ENCODE results near the gene COA8.
"Not testable (repeated sequence)": the region's sequence is repeated elsewhere in the genome, so short reads cannot be mapped to it uniquely, and the experiment has no call there.

Gene COA8

DNA sequence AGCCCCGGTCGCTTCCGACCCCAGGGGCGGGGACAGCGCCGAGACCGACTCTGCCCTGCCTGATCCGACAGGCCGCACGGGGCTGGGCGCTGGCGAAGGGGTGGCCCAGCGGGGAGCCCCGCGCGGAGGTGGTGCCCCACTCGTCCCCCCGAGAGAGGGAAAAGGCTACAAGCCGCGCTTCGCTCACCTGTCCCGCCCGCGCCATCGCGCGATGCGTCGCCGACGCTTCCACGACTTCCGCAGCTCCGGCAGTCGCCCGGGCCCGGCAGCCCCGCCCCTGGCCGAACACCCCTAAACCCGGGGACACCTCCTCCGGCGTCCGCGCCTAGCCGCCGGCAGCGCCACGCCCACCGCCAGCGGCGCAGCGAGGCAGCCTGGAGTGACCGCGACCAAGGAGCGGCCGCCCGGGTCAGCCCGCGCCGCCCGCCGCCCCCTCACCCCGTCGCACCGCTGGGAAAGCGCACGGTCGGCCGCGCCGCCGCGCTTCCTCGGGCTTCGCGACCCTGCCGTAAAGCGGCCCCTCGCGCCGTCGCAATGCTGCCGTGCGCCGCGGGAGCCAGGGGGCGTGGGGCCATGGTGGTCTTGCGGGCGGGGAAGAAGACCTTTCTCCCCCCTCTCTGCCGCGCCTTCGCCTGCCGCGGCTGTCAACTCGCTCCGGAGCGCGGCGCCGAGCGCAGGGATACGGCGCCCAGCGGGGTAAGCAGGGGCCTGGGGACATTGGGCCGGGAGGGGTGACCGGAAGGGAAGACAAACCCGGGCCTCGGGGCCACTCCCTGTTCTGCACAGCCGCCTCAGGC, at the start of gene COA8, which contains the start of gene BAG5:
Gene COA8 (plus strand): TSS at position 532 of the 797 bp plus-strand sequence. CDS start 42 bp downstream, at position 574.
Gene BAG5 (minus strand): TSS at position 229 of the 797 bp plus-strand sequence. CDS start 1,493 bp downstream, outside the sequence.
- DNase-seq, result peak; percentile 94

GRCh38 chr14:103514596-103515421, 48.0 kb upstream of the COA8 start:
- no peak for DNase-seq

GRCh38 chr14:103516426-103517173, 46.2 kb upstream of the COA8 start:
- no peak for DNase-seq

DNA sequence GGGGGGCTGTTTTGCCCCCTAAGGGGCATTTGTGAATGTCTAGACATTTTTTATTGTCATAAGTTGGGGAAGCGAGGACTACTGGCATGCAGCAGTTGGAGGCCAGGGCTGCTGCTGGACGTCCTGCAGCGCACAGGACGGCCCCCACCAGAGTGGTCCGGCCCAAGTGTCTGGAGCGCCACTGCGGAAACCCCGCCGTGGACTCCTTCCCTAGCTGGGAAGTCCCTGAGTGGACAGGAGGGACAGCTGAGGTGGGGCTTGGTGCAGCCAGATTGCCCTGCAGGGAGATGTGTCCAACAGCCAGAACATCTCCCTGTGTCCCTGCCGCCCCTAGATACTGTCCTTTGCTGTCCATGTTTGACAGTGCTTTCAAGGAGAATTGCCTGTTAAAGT, 45.6 kb upstream of the COA8 start:
- DNase-seq, result no peak

- no peak for DNase-seq
Observed at GRCh38 chr14:103517721-103518421, 44.9 kb upstream of the COA8 start.

- peak; percentile 76 for DNase-seq
Observed at GRCh38 chr14:103518422-103519042, 44.2 kb upstream of the COA8 start.

GRCh38 chr14:103519043-103519836, 43.5 kb upstream of the COA8 start:
- DNase-seq, result peak; percentile 82

DNA sequence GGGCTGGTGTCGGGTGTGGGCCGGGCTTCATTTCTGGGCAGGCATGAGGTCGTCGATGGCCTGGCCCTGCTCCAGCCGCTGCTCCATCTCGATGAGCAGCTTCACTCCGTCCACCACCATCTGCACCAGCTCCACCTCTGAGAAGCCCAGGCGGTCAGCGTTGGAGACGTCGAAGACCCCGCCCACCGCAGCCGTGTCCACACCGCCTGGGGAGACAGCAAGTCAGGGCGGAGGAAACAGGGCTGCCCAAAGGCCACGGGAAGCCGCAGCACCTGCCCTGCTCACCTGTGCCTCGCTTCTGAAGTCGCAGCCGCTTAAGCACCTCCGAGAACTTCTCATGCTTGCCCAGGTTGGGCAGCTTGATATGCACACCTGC, 42.9 kb upstream of the COA8 start:
- DNase-seq, result no peak

- no peak for DNase-seq
Observed at GRCh38 chr14:103520269-103520656, 42.5 kb upstream of the COA8 start.

DNA sequence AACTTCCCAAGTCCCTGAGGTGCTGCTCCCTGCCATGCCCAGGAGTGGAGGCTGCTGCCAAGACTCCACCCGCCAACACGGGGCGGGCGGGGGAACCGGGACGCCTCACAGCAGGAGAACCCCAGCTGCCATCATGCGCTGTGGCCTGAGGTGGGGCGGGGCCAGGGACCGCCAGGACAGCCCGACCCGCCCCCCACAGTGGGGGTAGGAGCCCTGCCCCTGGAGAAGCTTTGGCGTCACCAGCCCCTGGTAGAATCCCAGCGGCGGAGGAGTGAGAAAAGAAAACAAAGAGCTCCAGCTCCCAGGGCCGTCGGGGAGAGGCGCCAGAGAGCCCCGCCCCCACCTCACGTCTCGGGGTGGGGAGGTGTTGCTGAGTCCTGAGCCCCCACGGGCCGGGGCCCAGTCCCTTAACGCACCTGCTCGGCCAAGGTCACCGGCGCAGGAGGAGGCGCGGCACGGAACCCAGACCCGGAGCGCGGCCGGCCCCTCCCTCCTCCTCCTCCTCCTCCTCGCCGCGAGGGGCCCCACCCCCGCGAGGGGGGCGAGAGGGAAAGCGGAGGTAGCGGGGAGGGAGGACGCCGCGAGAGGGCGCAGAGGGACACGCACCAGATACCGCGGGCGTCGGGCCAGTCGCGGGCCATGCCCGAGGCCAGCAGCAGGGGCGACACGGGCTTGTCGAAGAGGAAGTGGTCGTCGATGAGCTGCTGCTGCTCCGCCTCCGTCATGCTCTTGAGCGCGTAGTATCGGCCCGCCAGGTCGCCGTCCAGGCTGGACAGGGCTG, 41.9 kb upstream of the COA8 start:
- peak; percentile 93 for DNase-seq

- peak; percentile 64 for DNase-seq
Observed at GRCh38 chr14:103521438-103521950, 41.3 kb upstream of the COA8 start.

- DNase-seq, result peak; percentile 51
Observed at GRCh38 chr14:103521951-103522563, 40.7 kb upstream of the COA8 start.

DNA sequence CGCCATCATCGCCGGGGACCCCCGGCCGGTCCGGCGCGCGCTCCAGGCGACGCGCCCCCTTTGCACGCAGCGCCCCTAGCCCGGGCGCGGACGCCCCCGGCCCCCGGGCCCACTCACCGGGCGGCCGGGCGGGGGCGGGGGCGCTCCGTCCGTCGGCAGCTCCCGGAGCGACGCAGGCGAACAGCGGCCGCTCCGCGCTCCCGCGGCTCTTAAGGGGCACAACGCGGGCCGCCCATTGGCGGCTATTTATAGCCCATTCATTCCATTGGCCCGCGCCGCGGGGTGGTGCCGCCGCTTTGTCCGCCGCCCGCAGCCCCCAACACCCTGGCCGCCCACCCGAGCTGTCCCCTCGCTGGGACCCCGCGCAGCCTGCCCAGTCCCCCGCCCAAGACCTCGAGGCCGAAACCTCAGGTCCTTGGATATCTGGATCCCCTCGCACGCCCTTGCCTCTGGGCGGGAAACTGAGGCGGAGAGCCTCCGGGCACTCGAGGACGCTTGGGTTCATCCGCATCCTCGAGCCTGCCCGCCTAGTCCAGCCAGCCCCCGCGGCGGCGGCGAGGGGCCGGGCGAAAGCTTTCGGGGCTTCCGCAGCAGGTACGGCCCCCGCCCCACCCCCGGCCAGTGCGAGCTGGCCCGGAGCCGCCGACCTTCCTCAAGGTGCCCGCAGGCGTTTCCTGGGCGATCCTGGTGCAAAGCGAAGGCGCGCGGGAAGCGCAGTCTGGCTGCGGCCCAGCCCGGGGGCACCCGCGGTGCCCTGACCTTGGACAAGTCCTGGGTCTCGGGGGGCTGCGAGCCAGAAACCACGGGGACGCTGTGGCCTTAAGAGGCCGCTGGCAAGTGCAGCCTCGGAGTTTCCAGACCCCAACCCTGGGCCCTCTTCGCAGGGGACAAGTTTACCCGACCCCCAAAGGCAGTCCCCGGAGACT, 39.8 kb upstream of the COA8 start, which contains the start of gene CKB:
Gene CKB (minus strand): TSS at position 182 of the 926 bp plus-strand sequence. CDS start 337 bp downstream, outside the sequence.
- DNase-seq, result peak; percentile 77

- DNase-seq, result no peak
Observed at GRCh38 chr14:103523575-103523954, 39.2 kb upstream of the COA8 start.

DNA sequence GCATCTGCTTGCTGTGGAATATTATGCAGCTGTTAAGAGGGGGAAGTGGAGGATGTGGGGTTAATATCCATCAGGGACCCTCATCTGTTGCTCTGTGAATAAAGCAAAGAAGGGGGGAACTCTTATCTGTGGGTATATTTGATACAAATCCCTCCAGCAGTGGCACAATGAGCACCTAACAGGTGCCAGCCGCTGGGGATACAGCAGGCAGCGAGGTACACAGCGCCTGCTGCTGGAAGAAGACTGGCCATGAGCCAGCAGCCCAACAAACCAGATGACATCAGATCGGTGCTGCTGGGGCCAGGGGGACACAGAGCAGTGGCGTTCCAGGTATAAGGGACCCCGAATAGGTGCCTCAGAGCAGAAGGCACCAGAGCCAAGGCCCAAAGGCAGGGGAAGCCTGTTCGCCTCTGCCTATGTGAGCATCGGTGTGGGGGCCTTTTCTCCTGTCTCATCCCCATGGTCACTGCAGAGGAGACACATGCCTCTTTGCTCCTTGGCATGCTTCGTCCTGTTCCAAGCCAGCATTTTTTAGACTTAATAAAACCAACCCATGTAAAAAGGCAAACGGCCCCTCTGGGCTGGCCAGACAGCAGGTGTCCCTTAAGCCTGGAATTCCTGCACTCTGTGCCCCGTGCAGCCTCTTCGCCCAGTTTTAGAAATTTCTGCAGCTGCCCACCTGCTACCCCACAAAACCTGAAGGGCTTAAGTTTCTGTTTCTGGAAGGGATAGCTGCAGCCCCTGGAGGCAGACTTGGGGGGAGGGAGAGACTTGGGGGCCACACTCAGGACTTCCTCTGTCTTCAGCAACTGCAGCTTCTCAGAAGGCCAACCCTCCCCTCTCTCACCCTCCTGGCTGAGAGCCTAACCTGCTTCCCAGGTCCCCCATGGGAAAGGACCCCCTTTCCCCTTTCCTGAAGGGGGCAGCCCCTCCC, 38.5 kb upstream of the COA8 start:
- no peak for DNase-seq

- DNase-seq, result not testable (repeated sequence)
Observed at GRCh38 chr14:103525430-103526246, 37.1 kb upstream of the COA8 start.

Data from hematopoietic multipotent progenitor cell treated with erythropoietin and hydrocortisone succinate and interleukin-3 and kit ligand, for 4 days (in vitro differentiated cells).